Activated CD4-positive, alpha-beta T cell treated with anti-CD3 and anti-CD28 coated beads for 4 hours (primary cell): ENCODE results near the gene KIAA1191.

Experiments used
- DNase-seq, 2 donors: peaks; one replicate each; pipeline ENCODE4 v3.0.0-alpha.2; 2020

KIAA1191 gene

DNA sequence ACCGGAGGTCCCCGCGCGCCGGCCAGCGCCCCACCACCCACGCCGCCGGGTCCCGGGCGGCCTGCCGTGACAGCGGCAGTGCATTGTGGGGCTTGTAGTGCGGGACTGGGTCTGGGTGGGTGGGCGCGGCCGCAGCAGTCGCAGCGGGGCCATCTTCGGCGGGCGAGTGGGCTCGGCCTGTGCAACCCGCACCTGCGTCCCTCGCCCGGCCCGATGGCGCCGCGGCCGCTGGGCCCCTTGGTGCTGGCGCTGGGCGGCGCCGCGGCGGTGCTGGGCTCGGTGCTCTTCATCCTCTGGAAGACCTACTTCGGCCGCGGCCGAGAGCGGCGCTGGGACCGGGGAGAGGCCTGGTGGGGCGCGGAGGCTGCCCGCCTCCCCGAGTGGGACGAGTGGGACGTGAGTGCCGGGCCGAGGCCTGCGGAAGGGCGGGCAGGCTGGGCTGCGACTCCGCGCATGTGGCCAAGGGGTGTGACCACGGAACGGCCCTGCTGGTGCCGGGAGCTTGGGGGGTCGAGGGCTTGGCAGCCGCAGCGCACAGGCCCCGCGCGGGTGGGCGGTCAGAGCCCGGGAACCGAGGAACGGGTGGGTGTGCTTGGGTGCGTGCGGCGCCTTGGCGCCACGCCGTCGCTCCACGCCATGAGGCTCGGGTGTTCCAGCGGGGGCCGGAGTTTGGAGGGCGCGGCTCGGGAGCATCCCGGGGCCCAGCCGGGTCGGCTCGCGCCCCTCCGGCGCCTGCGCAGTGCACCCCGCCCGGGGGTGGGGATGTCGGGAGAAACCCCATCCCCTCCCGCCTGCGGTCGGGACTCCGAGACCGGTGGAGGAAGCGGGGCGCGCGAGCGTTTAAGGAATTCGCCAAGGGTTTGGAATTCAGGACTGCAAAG is 4.0 kb upstream of the KIAA1191 start, which contains the start of gene ARL10:
Gene ARL10, plus strand, starts transcription at position 137 of the 881 bp plus-strand sequence. Its CDS starts 77 bp downstream, at position 214.
- DNase-seq: peak; percentile 57 to 58

DNA sequence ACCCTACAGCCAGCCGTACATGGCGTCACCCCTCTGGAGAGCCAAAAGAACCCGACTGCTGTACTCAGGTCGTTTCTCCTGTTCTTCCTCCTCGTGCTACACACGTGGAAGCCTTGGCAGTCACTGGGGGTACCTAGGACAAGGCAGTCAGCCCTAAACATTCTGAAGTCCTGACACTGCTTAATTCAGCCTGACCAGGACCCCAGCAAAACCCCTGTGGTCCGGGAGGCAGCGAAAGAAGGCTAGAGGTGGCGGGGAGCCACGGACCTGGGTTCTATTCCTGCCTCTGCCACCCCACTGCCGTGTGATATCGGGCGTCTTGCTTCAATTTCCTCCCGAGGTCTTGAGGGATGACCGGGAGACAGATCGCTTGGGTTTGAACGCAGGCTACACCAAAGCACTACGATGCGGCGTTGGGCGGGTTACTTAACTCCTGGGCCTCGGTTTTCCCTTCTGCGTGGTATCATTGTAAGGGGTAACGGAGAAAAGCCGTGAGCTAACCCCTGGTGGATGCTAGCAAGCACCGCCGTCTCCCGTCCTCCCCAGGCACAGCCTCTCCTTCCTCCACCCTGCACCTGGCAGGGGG is 3.3 kb upstream of the KIAA1191 start:
- no peak for DNase-seq

DNA sequence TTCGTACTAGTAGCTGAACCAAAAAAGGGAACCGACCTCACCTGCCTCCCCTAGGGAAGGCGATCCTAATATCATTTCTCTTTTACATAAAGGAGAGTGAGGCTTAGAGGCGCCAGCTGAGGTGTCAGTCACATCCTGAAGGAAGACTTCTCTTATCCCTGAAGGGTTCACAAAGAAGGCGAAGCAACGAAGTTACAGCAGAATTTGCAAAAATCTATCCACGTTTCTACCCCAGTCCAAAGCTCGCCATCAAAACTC is 598 bp upstream of the KIAA1191 start:
- no peak for DNase-seq

DNA sequence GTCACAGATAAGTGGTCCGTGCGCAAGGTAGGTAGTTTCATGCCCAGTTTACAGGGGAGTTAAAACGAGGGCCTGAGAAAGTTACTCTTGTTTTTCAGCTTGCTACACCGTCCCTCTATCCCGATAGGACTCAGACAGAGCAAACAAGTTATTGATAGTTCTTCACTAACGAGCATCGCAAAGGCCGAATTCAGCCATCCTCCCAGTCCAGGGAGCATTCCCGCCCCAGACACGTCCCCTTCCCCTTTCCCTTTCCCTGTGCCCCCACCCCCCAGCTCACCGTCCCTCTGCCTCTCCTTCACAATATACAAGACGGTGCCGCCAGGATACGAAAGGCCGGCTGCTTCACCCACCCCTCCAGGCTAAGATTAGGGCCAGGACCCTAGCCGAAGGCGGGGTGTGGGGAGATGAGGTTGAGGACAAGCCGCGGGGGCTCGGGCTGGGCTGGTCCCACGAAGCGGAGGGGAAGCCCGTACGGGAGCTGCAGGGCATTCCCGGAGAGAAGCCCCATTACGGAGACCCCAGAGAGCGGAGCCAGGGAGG is 599 bp downstream of the KIAA1191 start:
- DNase-seq: no peak

DNA sequence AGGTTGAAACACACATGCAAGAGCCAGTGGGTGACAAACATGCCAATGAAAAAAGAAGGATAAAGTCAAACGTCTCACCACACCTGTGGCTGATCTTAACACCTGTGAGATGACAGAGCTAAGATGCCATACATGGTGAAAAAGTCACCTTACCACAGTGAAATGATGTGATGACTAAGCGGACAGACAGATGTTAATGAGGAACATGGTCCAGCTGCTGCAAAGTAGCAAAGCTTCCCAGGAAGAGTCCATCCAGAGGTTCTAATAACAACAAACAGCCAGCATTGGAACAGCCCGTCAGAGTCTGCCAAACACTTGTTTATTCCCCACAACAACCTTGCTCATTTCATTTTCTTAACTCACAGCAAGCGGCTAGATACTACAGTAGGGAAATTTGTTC is 1.9 kb downstream of the KIAA1191 start:
- DNase-seq: no peak

DNA sequence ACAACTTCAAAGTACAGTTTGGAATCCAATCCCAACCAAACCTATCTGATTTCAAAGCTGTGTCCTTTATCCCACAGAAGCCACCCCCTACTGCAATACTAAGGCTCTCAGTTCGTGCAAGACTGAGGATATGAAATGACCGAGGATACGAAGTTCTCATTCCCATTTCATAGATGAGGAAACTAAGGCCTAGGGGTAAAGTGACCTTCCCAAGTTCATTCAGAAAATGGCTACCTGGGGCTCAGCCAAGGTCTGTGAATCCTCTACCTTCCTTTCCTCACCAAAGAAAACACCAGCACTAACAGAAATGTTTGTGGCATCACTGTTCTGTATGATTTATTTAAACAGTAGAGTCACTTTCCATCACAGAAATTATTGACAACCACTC is 5.4 kb downstream of the KIAA1191 start:
- no peak for DNase-seq

DNA sequence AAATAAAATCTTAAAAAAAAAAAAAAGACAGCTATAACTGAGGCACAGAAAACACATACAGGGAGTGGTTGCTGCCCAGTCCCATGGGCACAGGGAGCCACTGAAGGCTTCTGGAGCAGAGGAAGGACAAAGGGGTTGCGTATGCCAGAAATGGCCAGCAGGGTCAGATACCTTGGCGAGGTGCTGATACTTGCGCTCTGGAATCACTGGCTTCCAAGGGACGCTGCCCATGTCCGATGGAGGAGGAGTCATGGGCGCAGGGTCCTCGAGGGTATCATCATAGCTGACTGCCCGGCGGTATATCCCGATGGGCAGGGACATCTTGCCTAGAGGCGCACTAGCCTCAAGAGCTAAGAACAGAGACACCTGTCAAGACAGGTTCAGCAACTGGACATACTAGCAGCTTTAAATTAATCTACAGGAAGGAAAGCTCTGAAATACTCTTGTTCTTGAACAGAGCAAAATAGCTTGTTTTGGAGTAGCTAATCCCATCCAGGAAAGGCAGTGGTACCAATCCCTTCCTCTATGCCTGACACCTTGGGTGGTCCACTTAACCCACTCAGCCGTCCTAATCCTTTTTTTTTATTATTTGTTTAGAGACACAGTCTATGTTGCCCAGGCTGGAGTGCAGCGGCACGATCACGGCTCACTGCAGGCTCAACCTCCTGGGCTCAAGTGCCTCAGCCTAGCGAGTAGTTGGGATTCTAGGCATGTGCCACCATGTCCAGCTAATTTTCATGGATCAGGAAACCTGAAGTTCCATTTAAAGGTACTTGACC is 6.0 kb downstream of the KIAA1191 start:
- DNase-seq: no peak

DNA sequence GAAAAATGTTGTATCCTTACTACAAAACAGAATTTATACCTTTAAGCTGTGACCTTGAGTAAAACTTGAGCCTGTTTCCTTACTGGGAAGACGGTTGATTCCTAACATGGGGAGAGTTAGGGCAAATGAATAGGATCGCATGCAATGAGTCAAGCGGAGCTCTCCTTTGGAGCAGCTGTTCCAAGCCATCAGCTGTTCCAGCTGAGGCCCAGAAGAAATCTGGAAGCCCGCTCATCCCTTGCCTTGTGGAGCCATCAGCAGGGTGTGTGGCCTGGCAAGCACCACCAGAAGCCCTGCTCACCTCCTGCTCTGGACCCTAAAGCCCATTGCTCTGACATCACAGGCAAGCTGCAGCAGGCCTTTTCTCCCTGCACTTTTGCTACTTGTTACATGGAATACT is 8.0 kb downstream of the KIAA1191 start:
- DNase-seq: no peak

DNA sequence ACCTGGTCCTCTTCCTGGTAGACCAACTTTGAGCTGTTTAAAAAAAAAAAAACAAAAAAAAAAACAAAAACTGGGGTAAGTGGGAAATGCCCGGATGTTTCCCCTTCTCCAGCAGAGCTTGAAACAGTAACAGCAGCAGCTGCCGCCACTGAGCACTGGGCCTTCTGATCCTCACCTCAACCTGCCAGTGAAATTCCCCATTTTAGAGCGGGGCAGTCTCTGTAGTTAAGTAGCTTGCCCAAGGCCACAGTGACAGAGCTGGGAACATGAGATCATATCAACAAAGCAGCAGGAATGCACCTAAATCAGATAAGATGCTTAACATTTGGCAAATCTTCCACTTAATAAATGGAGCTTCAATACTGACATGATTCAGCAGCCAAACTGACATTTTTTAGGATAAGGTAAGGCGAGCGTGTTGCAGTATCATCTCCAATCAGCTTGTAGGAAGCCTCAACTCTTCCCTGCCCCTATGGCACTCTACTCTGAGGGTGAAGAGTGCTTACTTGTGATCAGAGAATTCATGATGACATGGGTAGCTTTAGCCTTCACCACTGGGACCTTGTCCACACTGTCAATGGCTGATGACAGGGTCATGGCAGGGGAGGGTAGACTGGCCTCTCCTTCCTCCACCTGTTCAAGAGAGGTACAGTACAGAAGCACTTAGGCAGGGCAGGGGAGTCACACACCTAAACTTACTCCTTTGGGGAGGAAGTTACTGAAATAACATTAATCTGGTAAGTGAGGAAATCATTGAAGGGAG is 9.3 kb downstream of the KIAA1191 start:
- no peak for DNase-seq

DNA sequence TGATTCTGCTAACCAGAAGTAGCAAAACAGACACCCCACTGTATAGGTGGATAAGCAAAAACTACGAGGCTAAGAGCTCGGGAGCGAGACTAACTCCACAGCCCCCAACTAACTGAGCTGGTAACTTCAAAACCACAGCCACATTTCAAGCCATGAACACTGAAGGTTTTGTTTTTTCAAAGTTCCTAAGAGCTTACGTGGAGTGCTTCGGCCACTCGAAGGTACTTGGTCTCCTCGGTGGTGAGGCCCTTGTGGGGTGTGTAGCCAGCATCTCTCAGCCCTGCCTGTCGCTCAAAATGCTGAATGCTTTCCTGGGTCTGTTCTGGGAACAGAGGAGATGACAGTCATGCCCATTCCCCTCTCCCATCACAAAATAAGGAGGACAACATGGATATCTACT is 11.1 kb downstream of the KIAA1191 start:
- no peak for DNase-seq

DNA sequence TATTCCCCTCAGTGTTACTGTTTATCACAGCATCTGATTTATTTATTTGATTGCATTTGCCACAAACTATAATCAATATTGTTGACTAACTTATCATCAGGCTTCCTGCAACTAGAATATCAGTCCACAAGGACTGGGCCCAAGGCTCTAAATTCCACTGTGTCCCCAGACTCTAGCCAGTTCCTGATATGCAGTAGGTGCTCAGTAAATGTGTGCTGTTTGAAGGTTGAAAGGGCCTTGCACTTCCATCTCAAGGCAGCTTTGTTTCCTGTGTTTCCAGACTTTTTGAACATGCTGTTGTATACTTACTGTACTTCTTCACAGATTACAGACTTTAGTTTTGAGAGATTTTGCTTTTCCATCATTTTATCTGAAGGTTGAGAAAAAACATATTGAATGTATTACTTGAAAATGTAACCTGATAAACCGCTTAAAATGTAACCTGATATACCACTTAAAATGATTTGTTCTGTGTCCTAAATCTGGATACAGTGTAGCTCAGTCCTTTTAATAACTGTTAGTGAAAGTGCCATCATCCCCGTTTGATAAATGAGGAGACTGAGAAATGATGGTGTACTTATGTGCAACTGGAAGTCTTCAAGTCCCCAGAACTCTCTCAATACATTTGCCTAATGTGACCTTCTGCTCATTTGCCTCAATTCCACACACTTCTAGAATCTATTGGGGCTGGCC is 18.7 kb downstream of the KIAA1191 start:
- DNase-seq: no peak

DNA sequence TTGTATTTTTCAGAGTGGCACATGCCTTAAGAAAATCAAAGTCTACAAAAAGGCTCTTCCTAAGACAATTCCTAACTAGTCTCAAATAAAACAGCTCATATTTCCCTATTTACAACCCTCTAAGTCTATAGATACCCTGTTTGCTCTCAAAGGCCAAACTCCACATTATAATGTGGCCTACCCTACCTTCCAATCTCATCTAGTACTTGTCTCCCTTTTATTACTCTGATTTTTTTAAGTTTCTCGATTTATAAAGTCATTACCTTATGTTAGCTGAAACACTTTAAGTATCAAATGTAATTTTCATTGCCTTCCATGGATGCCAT is 19.4 kb downstream of the KIAA1191 start:
- no peak for DNase-seq

DNA sequence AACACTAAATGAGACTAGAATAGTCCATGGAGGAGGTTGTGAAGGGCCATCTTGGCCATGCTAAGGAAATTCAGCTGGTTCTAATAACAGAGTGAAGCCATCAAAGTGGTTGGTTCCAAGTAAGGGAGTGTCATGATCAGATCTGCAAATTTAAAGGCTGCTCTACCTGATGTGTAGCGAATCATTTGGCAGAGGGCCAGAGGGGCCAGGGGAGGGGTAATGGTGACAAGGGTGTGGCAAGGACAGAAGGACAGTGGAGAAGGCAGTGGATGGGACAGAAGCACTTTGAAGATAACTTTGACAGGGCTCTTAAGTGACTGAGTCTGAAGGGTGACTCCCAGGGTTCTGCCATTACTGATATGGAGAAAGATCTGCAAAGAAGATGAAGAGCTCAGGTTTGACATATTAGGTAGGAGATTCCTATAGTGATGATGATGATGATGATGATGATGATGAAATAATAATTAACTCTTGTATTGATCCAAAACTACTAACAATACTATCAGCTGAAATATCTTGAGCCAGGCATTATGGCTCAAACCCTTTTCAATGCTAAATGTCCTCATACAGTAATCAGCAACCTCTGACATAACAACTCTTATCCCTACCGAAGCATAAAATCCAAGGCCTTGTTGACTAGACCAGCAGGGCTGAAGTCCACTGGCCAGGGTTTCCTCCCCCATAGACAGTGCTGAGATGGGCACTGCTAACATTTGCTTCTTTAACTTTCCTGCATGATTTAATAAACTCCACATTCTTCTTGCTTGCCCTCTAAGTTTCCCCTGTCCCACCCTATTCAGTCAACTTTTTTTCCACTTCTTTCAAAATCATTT is 20.0 kb downstream of the KIAA1191 start:
- DNase-seq: no peak

DNA sequence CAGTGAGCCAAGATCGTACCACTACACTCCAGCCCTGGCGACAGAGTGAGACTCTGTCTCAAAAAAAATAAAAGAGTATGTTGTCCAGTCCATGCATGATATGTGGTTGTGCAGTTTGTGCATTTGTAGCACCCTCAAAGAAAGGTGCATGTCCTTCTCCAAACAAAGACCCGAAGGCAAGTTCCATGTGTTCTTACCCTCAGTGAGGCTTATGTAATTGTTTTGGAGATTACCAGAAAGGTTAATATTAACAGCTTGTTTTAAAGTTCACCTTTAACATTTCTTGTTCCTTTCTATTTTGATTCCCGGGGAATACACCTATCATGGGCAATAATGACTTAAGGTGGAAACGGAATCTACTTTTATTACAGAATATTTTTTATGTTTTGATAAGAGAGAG is 22.3 kb downstream of the KIAA1191 start:
- DNase-seq: no peak

DNA sequence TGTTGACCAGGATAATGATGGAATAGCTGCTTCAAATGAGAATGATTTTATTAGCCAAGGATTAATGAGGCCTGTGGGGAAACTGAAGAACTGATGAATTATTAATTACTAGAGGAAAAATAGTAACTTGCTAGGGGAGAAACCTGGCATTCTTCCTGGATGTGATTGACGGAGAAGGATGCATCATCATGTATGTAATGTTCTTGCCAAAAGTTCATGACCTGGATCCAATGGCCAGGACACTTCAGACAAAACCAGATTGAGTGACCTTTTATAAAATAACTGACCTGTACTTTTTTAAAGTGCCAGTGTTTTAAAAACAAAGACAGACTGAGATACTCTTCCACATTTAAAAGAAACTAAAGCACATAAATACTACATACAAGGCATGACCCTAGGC is 23.7 kb downstream of the KIAA1191 start:
- no peak for DNase-seq

DNA sequence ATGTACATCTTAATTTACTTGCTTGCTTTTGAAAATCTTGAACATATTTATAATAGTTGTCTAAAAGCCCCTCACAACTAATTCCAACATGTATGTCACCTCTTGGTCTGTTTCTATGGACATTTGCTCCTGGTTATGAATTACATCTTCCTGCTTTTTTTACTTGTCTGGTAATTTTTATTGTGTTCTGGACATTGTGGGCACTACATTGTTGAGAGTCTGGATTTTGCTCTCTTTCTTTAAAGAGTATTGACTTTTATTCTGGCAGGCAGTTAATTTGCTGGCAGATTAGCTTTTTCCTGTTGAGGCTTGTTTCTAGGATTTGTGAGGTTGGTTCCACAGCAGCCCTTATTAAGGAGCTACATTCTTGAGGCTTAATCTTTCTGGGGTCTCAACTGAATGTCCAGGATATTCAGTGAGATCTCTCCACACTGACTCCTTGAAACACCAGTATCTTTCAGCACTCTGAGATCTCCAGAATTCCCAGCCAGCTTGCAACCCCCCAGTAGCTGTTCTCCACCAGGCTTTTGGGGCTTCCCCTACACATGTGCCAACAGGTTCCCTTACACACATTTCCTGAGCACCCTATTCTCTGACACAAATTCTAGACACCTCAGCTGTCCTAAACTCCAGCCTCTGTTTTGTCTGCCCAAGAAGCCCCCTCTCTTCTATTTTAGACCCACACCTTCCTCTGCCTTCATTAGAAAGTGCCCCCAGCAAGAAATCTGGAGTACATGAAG is 27.4 kb downstream of the KIAA1191 start:
- DNase-seq: no peak

DNA sequence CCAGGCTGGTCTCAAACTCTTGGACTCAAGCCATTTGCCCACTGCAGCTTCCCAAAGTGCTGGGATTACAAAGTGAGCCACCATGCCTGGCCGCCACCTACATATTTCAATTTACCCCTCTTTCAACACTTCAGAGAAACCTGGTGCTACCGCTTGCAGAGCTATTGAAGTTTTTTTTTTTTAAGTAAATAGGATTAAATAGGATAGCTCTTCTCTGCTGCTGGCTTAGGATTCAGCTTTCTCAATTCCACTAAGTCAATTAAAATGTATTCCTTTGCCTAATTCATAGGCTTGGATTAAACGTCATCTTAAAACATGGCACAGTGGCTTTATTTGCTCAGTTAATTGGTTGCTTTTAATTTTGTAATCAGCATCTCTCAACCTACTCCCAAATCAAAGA is 41.0 kb downstream of the KIAA1191 start:
- DNase-seq: no peak

DNA sequence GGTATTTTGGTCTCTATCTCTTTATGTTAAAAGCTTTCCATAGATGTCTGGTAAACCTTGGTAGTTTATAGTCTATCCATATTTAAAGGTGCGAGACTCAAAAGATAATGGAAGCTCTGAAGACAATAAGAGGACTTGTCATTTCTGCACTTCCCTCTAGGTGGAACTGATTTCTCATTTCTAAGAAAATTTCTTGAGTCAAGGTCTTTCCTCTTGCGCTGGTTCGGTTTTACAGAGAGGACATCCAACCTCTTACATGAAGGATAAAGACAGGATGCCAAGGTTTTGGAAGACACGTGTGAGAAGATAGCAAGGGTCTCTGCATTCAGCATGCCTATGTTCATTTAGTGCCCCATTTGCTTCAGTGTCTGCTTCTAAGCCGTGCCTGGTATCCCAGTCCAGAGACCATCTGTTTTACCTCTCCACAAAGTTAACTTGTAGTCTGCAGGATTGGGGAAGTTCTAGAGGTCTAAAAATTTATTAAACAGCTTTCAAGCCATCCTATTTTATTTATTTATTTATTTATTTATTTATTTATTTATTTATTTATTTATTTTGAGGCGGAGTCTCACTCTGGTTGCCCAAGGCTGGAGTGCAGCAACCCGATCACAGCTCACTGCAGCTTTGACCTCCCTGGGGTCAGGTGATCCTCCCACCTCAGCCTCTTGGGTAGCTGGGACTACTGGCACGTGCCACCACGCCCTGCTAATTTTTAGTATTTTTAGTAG is 41.6 kb downstream of the KIAA1191 start:
- DNase-seq: no peak

DNA sequence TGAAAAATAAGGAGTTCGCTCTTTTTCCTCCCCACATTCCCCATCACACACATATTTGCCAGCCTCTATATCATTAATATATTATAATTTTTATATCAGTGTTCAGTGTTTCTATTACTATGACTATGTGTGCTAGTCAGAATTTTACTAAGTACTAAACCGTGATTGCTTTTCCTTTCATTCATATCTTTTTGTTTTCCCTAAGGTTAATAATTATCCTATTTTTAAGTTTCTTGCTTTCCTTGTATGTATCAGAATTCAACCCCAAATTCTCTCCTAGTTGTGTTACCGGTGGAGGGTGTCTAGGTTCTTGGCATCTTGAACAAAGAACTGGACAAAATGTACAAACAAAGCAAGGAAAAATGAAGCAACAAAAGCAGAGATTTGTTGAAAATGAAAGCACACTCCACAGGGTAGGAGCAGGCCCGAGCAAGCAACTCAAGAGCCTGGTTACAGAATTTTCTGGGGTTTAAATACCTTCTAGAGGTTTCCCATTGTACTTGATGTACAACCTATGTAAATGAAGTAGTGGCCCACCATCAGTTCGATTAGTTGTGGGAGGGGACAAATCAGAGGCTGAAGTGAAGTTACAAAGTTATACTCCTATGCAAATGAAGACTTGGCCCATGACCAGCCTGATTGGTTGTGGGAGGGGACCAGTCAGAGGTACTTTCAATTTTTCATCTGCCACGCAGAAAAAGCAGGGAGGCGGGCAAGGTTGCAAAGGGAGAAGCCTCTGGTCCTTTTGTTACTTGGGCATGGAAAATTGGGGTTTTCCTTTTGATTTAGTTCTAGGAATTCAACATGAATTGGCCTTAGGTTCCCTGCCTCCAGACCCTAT is 43.8 kb downstream of the KIAA1191 start:
- DNase-seq: no peak
